Measurements from ENCODE around the gene PLXNA2.

DNA sequence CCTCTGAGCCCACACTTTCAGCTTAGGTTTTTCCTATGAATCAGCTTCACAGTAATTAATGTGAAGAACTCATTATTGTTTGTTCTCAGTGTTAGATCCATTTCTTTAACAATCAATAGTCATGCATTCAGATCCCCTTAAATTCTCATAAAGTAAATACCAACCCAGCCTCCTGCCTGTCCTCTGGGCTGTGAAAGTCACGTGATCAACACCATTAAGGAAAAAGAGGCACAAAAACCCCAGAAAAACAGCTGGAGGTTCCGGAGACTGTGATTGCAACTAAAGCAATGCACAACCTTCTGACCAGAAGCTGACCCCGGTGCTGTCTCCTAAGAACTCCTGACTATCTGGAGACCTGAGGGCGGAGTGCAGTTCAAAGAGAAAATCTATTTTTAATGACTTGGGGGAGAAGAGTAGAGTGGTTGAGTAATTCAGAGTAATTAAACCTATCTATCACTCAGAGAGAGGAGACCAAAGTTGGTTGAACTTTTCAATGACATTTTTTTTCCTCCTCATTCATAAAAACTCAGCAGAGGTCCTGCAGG is 132.5 kb downstream of the PLXNA2 start:
- TF ChIP-seq POLR2A (IDR thresholded peaks at IDR 0.05), result no peak
- TF ChIP-seq, protein P1, sequence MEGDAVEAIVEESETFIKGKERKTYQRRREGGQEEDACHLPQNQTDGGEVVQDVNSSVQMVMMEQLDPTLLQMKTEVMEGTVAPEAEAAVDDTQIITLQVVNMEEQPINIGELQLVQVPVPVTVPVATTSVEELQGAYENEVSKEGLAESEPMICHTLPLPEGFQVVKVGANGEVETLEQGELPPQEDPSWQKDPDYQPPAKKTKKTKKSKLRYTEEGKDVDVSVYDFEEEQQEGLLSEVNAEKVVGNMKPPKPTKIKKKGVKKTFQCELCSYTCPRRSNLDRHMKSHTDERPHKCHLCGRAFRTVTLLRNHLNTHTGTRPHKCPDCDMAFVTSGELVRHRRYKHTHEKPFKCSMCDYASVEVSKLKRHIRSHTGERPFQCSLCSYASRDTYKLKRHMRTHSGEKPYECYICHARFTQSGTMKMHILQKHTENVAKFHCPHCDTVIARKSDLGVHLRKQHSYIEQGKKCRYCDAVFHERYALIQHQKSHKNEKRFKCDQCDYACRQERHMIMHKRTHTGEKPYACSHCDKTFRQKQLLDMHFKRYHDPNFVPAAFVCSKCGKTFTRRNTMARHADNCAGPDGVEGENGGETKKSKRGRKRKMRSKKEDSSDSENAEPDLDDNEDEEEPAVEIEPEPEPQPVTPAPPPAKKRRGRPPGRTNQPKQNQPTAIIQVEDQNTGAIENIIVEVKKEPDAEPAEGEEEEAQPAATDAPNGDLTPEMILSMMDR (IDR thresholded peaks at IDR 0.05), result no peak

All from body of pancreas (tissue), 4 donors.